Dedifferentiated amniotic fluid mesenchymal stem cell (primary cell): ENCODE results near the gene C19orf67.
"Not testable (repeated sequence)": the region's sequence is repeated elsewhere in the genome, so short reads cannot be mapped to it uniquely, and the experiment has no call there.

Experiments
- DNase-seq: peaks from one replicate; pipeline ENCODE4 v3.0.0-alpha.2; 2016; ENCODE audit errors: extremely low spot score

The C19orf67 gene

DNA sequence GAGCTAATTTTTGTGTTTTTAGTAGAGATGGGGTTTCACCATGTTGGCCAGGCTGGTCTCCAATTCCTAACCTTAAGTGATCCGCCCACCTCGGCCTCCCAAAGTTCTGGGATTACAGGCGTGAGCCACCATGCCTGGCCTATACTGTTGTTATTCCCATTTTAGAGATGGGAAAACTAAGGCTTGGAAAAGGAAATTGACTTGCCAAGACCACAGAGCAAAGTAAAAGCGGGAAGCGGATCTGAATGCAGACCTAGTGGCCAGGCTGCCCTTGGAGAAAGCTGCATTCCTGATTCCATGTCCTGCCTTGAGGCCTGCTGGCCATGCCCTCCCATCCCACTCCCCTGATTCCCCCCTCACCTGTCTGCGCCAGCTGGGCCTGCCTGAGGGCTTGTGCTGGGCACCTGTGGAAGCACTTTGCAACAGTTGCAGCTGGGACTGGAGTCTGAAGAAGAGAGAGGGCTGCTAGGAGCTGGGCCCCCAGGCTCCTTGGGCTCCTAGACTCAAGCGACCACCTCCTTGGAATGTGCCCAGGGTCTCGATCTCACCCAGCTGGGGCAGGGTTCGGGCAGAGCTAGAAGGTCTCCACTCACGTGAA is 29.4 kb downstream of the C19orf67 start:
- DNase-seq: no peak

DNA sequence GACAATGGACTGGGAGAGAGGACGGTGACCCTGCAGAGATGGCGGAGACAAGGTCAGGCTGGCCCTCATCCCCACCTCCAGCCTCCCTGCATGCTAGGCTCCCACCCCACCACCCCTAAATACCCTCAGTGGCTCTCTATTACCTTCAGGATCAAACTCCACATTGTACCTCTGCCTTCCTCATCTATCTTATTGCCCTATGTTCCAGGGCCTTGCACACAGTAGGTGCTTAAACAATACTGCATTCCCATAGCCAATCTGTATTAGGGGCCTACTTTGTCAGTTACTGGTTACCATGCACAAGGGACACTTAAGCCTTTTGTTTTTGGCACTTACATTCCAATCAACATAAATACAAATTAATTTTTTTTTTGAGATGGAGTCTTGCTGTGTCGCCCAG is 30.2 kb downstream of the C19orf67 start:
- no peak for DNase-seq

- DNase-seq: no peak
These were observed 30.9 kb downstream of the C19orf67 start for GRCh38 chr19:14054721-14055120.

- DNase-seq: no peak
These were observed 31.5 kb downstream of the C19orf67 start for GRCh38 chr19:14054099-14054498.

- no peak for DNase-seq
These were observed 32.1 kb downstream of the C19orf67 start for GRCh38 chr19:14053500-14053899.

- DNase-seq: no peak
These were observed 32.6 kb downstream of the C19orf67 start for GRCh38 chr19:14053032-14053431.

DNA sequence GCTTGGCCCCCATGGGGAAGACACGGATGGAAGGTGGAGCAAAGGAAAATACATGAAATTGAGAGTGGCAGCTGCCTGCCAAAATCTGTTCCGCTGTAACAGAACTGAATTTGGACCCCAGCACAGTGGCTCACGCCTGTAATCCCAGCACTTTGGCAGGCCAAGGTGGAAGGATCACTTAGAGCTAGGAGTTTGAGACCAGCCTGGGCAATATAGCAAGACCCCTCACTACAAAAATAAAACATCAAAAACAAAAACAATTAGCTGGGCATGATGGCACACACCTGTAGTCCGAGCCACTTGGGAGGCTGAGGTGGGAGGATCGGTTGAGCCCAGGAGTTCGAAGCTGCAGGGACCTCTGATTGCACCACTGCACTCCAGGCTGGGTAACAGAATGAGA is 33.1 kb downstream of the C19orf67 start:
- no peak for DNase-seq

DNA sequence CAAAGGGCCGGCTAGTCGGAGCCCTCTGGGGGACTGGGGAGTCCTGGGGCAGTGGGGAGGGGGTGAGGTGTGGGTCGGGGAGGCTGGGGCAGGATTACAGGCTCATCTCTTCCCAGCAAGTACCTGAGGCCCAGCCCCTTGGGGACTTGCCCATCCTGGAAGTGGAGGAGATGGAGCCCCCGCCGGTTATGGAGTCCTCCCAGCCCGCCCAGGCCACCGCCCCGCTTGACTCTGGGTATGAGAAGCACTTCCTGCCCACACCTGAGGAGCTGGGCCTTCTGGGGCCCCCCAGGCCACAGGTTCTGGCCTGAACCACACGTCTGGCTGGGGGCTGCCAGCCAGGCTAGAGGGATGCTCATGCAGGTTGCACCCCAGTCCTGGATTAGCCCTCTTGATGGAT is 33.6 kb downstream of the C19orf67 start:
- DNase-seq: no peak

DNA sequence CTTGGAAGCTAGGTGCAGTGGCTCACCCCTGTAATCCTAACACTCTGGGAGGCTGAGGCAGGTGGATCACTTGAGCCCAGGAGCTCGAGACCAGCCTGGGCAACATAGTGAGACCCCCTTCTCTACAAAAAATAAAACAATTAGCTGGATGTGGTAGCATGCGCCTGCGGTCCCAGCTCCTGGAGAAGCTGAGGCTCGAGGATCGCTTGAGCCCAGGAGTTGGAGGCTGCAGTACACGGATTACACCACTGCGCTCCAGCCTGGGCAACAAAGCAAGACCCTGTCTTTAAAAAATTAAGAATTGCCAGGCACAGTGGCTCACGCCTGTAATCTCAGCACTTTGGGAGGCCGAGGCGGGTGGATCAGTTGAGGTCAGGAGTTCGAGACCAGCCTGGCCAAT is 34.6 kb downstream of the C19orf67 start:
- not testable (repeated sequence) for DNase-seq

GRCh38 chr19:14050512-14050911 is 35.1 kb downstream of the C19orf67 start:
- no peak for DNase-seq

- DNase-seq: no peak
These were observed 37.0 kb downstream of the C19orf67 start for GRCh38 chr19:14048443-14049153.

DNA sequence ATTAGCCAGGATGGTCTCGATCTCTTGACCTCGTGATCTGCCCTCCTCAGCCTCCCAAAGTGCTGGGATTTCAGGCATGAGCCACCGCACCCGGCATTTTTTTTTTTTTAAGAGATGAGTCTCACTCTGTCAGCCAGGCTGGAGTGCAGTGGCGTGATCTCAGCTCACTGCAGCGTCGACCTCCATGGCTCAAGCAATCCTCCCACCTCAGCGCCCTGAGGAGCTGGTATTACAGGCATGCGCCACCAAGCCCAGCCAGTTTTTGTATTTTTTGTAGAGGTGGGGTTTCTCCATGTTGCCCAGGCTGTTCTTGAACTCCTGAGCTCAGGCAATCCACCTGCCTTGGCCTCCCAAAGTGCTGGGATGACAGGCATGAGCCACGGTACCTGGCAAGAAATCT is 37.7 kb downstream of the C19orf67 start:
- not testable (repeated sequence) for DNase-seq

- DNase-seq: peak; percentile 77
These were observed 42.6 kb downstream of the C19orf67 start for GRCh38 chr19:14042659-14043608.

DNA sequence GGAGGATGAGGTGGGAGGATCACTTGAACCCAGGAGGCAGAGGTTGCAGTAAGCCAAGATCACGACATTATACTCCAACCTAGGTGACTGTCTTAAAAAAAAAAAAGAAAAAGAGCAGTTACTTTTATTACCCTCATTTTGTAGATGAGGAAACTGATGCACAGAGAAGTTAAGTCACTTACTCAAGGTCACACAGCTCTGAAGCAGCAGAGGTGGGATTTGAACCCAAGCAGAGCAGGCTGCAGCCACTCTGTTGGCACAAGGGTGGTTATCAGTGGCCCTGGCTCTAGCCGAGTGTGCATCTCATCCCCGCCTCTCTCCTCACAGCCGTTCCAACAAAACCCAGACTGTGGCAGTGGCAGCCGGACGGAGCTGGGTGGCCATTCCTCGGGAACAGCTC is 46.4 kb downstream of the C19orf67 start:
- no peak for DNase-seq

DNA sequence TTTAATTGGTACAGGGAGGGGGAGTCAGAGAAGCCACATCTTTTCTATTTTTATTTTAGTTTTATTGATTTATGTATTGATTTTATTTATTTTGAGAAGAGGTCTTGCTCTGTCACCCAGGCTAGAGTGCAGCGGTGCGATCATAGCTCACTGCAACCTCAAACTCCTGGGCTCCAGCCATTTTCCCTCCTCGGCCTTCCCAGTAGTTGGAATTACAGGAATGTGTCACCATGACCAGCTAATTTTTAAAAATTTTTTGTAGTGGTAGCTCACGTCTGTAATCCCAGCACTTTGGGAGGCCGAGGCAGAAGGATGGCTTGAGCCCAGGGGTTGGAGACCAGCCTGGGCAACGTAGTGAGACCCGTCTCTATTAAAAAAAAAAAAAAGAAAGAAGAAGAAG is 49.9 kb downstream of the C19orf67 start:
- no peak for DNase-seq

GRCh38 chr19:14035159-14035558 is 50.4 kb downstream of the C19orf67 start:
- DNase-seq: not testable (repeated sequence)

GRCh38 chr19:14033946-14034345 is 51.6 kb downstream of the C19orf67 start:
- DNase-seq: no peak

DNA sequence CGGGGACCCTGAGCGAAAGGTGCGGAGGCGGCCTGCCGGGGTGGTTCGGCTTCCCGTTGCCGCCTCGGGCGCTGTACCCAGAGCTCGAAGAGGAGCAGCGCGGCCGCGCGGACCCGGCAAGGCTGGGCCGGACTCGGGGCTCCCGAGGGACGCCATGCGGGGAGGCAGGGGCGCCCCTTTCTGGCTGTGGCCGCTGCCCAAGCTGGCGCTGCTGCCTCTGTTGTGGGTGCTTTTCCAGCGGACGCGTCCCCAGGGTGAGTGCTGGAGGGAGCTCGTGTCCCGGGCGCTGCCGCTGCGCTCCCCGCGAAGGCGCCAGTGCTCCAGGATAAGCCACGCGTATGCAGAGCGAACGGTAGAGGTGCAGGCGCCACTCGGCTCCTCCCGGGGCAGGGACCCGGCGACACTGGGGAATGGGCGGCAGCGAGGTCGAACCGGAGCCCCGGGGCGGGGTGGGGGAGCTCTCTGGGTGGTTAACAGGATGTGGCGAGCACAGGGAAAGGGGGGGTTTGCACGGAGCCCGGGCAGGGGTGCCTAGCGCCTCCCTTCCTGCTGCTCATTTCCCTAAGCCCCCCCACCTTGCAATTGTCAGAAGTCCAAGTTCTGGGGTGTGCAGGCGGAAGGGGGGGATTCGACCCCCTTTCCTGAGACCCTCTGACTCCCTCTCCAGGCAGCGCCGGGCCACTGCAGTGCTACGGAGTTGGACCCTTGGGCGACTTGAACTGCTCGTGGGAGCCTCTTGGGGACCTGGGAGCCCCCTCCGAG is 53.7 kb downstream of the C19orf67 start, which contains the start of gene IL27RA:
IL27RA (plus strand) TSS at position 44 of the 762 bp plus-strand sequence; CDS start at position 155, 111 bp downstream.
- DNase-seq: no peak
